Peyer's patch (tissue), 4 donors: ENCODE data around the gene PDE6H.

ENCODE experiments used
- POLR2A ChIP-seq, 2 donors: fragments of 450-650 bp; IDR thresholded peaks; one replicate each; pipeline ENCODE4 v1.5.1; 2017; ENCODE audit warnings: antibody characterized with exemption in 2 of 2, mild to moderate bottlenecking in 2 of 2, moderate library complexity in 2 of 2
- TF ChIP-seq, protein P1 (sequence below), 6 experiments: fragments of 450-650 bp in 4 of 6; fragments of 200-600 bp in 2 of 6; sonication (generic) in 1 of 6; IDR thresholded peaks; one replicate each; pipeline ENCODE4 v1.5.1; 2017 to 2019; ENCODE audit warnings: antibody characterized with exemption in 6 of 6, mild to moderate bottlenecking in 3 of 6, moderate library complexity in 1 of 6

DNA sequence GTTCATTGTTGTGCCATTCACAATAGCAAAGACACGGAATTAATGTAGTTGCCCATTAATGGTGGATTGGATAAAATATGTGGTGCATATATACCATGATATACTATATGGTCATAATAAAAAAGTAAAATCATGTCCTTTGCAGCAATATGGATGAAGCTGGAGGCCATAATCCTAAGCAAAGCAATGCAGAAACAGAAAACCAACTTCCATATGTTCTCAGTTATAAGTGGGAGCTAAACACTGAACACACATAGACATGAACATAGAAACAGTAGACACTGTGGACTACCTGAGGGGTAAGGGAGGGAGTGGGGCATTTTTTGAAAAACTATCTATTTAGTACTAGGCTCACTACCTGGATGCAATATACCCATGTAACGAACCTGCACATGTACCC is 31.5 kb upstream of the PDE6H start:
- TF ChIP-seq, protein P1, sequence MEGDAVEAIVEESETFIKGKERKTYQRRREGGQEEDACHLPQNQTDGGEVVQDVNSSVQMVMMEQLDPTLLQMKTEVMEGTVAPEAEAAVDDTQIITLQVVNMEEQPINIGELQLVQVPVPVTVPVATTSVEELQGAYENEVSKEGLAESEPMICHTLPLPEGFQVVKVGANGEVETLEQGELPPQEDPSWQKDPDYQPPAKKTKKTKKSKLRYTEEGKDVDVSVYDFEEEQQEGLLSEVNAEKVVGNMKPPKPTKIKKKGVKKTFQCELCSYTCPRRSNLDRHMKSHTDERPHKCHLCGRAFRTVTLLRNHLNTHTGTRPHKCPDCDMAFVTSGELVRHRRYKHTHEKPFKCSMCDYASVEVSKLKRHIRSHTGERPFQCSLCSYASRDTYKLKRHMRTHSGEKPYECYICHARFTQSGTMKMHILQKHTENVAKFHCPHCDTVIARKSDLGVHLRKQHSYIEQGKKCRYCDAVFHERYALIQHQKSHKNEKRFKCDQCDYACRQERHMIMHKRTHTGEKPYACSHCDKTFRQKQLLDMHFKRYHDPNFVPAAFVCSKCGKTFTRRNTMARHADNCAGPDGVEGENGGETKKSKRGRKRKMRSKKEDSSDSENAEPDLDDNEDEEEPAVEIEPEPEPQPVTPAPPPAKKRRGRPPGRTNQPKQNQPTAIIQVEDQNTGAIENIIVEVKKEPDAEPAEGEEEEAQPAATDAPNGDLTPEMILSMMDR (IDR thresholded peaks at IDR 0.05): no peak
- no peak for TF ChIP-seq POLR2A (IDR thresholded peaks at IDR 0.05)
